HG03025 (cell line): ENCODE data around the gene MYMK.

Source experiments
- ATAC-seq: cut with Tn5 transposase; IDR thresholded peaks from one replicate; pipeline ENCODE4 v1.9.1; 2021; ENCODE audit warnings: mild to moderate bottlenecking, moderate library complexity; ENCODE audit not compliant: unreplicated experiment, low FRiP score

Gene MYMK

GRCh38 chr9:133558191-133559126 lies 33.7 kb upstream of the MYMK start:
- no peak for ATAC-seq

GRCh38 chr9:133557581-133557980 lies 32.8 kb upstream of the MYMK start:
- ATAC-seq, result no peak

- ATAC-seq, result no peak
Measured at GRCh38 chr9:133556354-133556753, 31.6 kb upstream of the MYMK start.

GRCh38 chr9:133554729-133555128 lies 30.0 kb upstream of the MYMK start:
- no peak for ATAC-seq

GRCh38 chr9:133553973-133554713 lies 29.4 kb upstream of the MYMK start:
- no peak for ATAC-seq

- no peak for ATAC-seq
Measured at GRCh38 chr9:133553123-133553522, 28.4 kb upstream of the MYMK start.

GRCh38 chr9:133552236-133552635 lies 27.5 kb upstream of the MYMK start:
- no peak for ATAC-seq

- ATAC-seq, result no peak
Measured at GRCh38 chr9:133551446-133551845, 26.7 kb upstream of the MYMK start.

GRCh38 chr9:133547116-133547515 lies 22.4 kb upstream of the MYMK start:
- no peak for ATAC-seq

GRCh38 chr9:133546287-133546680 lies 21.5 kb upstream of the MYMK start:
- no peak for ATAC-seq

GRCh38 chr9:133545494-133546286 lies 20.9 kb upstream of the MYMK start:
- no peak for ATAC-seq

- ATAC-seq, result no peak
Measured at GRCh38 chr9:133543772-133544467, 19.2 kb upstream of the MYMK start.

- ATAC-seq, result no peak
Measured at GRCh38 chr9:133542002-133542401, 17.2 kb upstream of the MYMK start.

- no peak for ATAC-seq
Measured at GRCh38 chr9:133540698-133541025, 15.9 kb upstream of the MYMK start.

GRCh38 chr9:133539991-133540697 lies 15.4 kb upstream of the MYMK start:
- ATAC-seq, result no peak

- no peak for ATAC-seq
Measured at GRCh38 chr9:133538851-133539833, 14.4 kb upstream of the MYMK start.

- ATAC-seq, result no peak
Measured at GRCh38 chr9:133538176-133538575, 13.4 kb upstream of the MYMK start.

- ATAC-seq, result no peak
Measured at GRCh38 chr9:133537257-133537656, 12.5 kb upstream of the MYMK start.

- no peak for ATAC-seq
Measured at GRCh38 chr9:133536536-133536935, 11.8 kb upstream of the MYMK start.
